SU-DHL-6 (cell line): ENCODE measurements around the gene CCDC81.

Experiments
- H2AFZ ChIP-seq: fragments of 200-600 bp; sonication (generic); 2 replicates; pipeline ENCODE4 v1.6.1; 2014; ENCODE audit warnings: low read depth, mild to moderate bottlenecking, moderate library complexity, mixed read lengths, antibody characterized with exemption, low read length; ENCODE audit not compliant: severe bottlenecking
- H3F3A ChIP-seq: fragments of 200-600 bp; shearing (Covaris generic); 2 replicates; pipeline ENCODE4 v1.6.0; 2016; ENCODE audit warnings: antibody characterized with exemption, mild to moderate bottlenecking; ENCODE audit not compliant: insufficient read depth
- H3K27ac ChIP-seq: fragments of 200-600 bp; sonication (generic); 2 replicates; pipeline ENCODE4 v1.5.1; 2016; ENCODE audit warnings: low read depth, mild to moderate bottlenecking, low read length, moderate library complexity, mixed read lengths
- H3K27me3 ChIP-seq: fragments of 200-600 bp; sonication (generic), shearing (Covaris generic); 2 replicates; pipeline ENCODE4 v1.6.0; 2014; ENCODE audit warnings: mild to moderate bottlenecking, low read length
- H3K36me3 ChIP-seq: fragments of 200-600 bp; sonication (generic); 2 replicates; pipeline ENCODE4 v1.6.1; 2014; ENCODE audit warnings: mild to moderate bottlenecking, low read length, mixed read lengths
- H3K4me2 ChIP-seq: fragments of 300-600, 200-600 bp; shearing (Covaris generic), sonication (generic); 2 replicates; pipeline ENCODE4 v1.6.0; 2014; ENCODE audit warnings: low read length, low read depth, mild to moderate bottlenecking; ENCODE audit not compliant: poor library complexity, severe bottlenecking
- H3K4me3 ChIP-seq: fragments of 200-600 bp; sonication (generic); 2 replicates; pipeline ENCODE4 v1.5.1; 2014; ENCODE audit warnings: antibody characterized with exemption, low read length, mild to moderate bottlenecking, mixed read lengths; ENCODE audit not compliant: insufficient read depth, poor library complexity, severe bottlenecking
- H3K79me2 ChIP-seq: fragments of 200-600 bp; sonication (generic); 2 replicates; pipeline ENCODE4 v1.6.1; 2014; ENCODE audit warnings: mild to moderate bottlenecking, low read length, moderate library complexity; ENCODE audit not compliant: insufficient read depth
- H3K9ac ChIP-seq: fragments of 200-600 bp; sonication (generic); 2 replicates; pipeline ENCODE4 v1.7.0; 2014; ENCODE audit warnings: mild to moderate bottlenecking, low read length
- H3K9me2 ChIP-seq: fragments of 200-600 bp; sonication (generic); replicated peaks from 2 replicates; pipeline ENCODE4 v1.6.1; 2014; ENCODE audit warnings: low read length; ENCODE audit not compliant: insufficient read depth
- H3K9me3 ChIP-seq: fragments of 200-600 bp; sonication (generic); 2 replicates; pipeline ENCODE4 v1.6.1; 2014; ENCODE audit warnings: low read length, mixed read lengths; ENCODE audit not compliant: insufficient read depth
- H4K20me1 ChIP-seq: fragments of 200-600 bp; sonication (generic); 2 replicates; pipeline ENCODE4 v1.6.1; 2014; ENCODE audit warnings: low read depth, mild to moderate bottlenecking, antibody characterized with exemption, low read length, moderate library complexity, mixed read lengths
- CTCF ChIP-seq: fragments of 200-600 bp; sonication (generic); IDR thresholded peaks from one replicate; pipeline ENCODE4 v1.5.1; 2017; ENCODE audit warnings: antibody characterized with exemption, mild to moderate bottlenecking, low read length, moderate library complexity; ENCODE audit not compliant: insufficient read depth, poor library complexity, severe bottlenecking
- EZH2phosphoT487 ChIP-seq: fragments of 200-600 bp; sonication (generic), shearing (Covaris generic); conservative IDR thresholded peaks from 2 replicates; pipeline ENCODE4 v1.6.1; 2018; ENCODE audit warnings: mild to moderate bottlenecking, antibody characterized with exemption, low read length, moderate library complexity, mixed read lengths

The CCDC81 gene

GRCh38 chr11:86358720-86359119 is 16.0 kb upstream of the CCDC81 start:
- TF ChIP-seq CTCF (no peak), EZH2phosphoT487 (no peak)
- Histone ChIP-seq H3K27me3 (no peaks in the 10 kb centered on the region), H4K20me1 (no peaks in the 10 kb centered on the region), H3F3A (no peaks in the 10 kb centered on the region), H3K9ac (no peak overlapping the region), H3K4me2 (no peak overlapping the region), H3K36me3 (no peaks in the 10 kb centered on the region), H2AFZ (no peak overlapping the region), H3K79me2 (no peaks in the 10 kb centered on the region), H3K9me3 (no peaks in the 10 kb centered on the region), H3K4me3 (no peak overlapping the region), H3K9me2 (no peaks in the 10 kb centered on the region), H3K27ac (no peak overlapping the region)

GRCh38 chr11:86360775-86361395 is 13.8 kb upstream of the CCDC81 start:
- H3K4me3 ChIP-seq = no peak overlapping the region
- H3K36me3 ChIP-seq = no peaks in the 10 kb centered on the region
- no peaks in the 10 kb centered on the region for H4K20me1 ChIP-seq
- no peak for TF ChIP-seq EZH2phosphoT487
- TF ChIP-seq CTCF = no peak
- no peak overlapping the region for H3K27ac ChIP-seq
- no peaks in the 10 kb centered on the region for H3K79me2 ChIP-seq
- H3K4me2 ChIP-seq = no peak overlapping the region
- H3K9me3 ChIP-seq = no peaks in the 10 kb centered on the region
- no peaks in the 10 kb centered on the region for H3K9me2 ChIP-seq
- no peaks in the 10 kb centered on the region for H3F3A ChIP-seq
- H3K9ac ChIP-seq = no peak overlapping the region
- H3K27me3 ChIP-seq = no peaks in the 10 kb centered on the region
- H2AFZ ChIP-seq = no peak overlapping the region

GRCh38 chr11:86363424-86363823 is 11.3 kb upstream of the CCDC81 start:
- H4K20me1 ChIP-seq = no peaks in the 10 kb centered on the region
- H3K79me2 ChIP-seq = no peaks in the 10 kb centered on the region
- no peak overlapping the region for H3K4me3 ChIP-seq
- no peak for TF ChIP-seq EZH2phosphoT487
- TF ChIP-seq CTCF = no peak
- H3K36me3 ChIP-seq = no peaks in the 10 kb centered on the region
- H3K27ac ChIP-seq = no peak overlapping the region
- H3K4me2 ChIP-seq = no peak overlapping the region
- no peaks in the 10 kb centered on the region for H3K9me3 ChIP-seq
- no peaks in the 10 kb centered on the region for H3F3A ChIP-seq
- H2AFZ ChIP-seq = no peak overlapping the region
- no peaks in the 10 kb centered on the region for H3K27me3 ChIP-seq
- H3K9me2 ChIP-seq = no peaks in the 10 kb centered on the region
- no peak overlapping the region for H3K9ac ChIP-seq
